C4-2B (cell line): Measurements from ENCODE around the gene ZNF667.
A peak's percentile ranks its signal among the peaks of the same experiment; 100 is the strongest.

Source experiments
- H3K27ac ChIP-seq: fragments of 450-650 bp; 2 replicates; pipeline ENCODE4 v1.5.1; 2017
- ZFX ChIP-seq: fragments of 450-650 bp; IDR thresholded peaks from 2 replicates; pipeline ENCODE4 v1.6.1; 2017
- TF ChIP-seq, protein P1 (sequence below): fragments of 450-650 bp; conservative IDR thresholded peaks from 2 replicates; pipeline ENCODE4 v1.5.1; 2017; ENCODE audit warnings: mild to moderate bottlenecking

The ZNF667 gene

DNA sequence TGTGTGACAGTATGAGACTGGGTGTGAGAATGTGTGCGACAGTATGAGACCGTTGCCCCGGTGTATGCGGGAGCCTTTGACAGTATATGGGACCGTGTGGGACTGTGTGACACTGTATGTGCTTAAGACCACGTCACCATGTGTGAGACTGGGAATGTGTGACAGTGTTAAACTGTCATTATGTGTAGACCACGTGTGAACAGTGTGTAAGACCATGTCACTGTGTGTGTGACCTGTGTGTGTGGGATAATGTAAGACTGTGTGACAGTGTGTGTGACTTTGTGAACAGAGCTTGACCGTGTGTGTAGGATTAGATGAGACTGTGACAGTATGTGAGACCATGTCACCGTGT lies 72.5 kb downstream of the ZNF667 start:
- TF ChIP-seq, protein P1, sequence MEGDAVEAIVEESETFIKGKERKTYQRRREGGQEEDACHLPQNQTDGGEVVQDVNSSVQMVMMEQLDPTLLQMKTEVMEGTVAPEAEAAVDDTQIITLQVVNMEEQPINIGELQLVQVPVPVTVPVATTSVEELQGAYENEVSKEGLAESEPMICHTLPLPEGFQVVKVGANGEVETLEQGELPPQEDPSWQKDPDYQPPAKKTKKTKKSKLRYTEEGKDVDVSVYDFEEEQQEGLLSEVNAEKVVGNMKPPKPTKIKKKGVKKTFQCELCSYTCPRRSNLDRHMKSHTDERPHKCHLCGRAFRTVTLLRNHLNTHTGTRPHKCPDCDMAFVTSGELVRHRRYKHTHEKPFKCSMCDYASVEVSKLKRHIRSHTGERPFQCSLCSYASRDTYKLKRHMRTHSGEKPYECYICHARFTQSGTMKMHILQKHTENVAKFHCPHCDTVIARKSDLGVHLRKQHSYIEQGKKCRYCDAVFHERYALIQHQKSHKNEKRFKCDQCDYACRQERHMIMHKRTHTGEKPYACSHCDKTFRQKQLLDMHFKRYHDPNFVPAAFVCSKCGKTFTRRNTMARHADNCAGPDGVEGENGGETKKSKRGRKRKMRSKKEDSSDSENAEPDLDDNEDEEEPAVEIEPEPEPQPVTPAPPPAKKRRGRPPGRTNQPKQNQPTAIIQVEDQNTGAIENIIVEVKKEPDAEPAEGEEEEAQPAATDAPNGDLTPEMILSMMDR = no peak
- TF ChIP-seq ZFX = no peak
- H3K27ac ChIP-seq = peak overlapping the region; percentile 85

DNA sequence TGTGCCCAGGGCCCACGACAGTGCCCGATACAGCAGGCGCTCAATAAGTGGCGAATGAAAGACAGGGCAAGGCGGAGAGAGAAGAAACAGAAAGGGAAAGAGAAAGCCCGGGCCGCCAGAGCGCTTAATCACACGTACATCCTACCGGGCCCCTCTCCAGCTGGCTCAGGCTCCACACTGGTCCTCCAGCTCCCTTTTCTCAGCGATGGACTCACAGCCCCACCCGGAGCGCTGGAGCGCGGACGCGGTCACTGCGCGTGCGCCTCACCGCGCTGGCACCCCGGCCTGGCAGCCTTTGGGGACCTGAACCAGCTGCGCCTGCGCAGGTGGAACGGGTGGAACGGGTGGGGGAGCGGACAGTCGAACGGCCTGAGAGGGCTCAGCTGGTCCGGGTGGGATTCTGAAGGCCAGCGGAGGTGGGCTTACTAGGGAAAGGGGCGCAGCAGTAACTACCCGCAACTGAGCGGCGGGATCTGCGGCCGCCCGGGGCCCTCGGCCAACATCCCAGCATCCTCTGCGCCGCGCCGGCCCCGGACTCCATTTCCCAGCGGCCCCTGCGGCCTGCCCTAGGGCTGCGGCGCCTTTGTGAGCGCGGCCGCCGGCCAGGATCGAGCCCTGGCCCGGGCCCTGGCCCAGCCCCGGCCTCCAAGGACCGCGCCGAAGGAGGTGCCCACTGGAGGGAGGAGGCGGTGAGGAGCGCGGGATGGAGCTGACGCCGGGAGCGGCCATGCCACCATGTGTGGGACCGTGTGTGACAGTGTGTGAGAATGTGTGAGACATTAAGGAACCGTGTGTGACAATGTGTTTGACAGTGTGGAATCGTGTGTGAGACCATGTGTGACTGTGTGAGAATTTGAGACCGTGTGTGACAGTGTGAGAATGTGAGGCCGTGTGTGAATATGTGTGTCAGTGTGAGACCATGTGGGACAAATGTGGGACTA lies 73.1 kb downstream of the ZNF667 start, which contains the start of gene ZNF583:
ZNF583 (plus strand) TSS at position 569 of the 941 bp plus-strand sequence. CDS start 2,783 bp downstream, outside the sequence.
- peak; percentile 74 for TF ChIP-seq ZFX
- TF ChIP-seq, protein P1 = no peak
- peak within 1 kb of the TSS; percentile 85 for H3K27ac ChIP-seq

DNA sequence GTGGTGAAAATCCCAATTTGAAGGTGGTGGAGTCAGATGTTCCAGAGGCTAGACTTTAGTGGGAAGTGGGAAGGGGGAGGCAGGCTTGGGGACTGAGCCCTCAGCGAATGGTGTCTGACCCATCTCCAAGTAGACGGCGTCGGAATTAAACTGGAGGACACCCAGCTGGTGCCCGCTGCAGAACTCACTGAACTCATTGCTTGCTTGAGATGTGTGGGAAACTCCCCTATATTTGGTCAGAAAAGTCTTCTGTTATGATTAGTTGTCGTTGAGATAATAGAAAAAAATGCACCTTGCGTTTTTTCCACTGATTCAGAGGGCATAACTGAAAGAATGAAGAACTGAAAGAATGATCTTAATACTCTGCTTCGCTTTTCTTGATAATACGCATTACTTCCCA lies 73.9 kb downstream of the ZNF667 start:
- no peak for TF ChIP-seq ZFX
- TF ChIP-seq, protein P1 = no peak
- peak overlapping the region; percentile 85 for H3K27ac ChIP-seq

DNA sequence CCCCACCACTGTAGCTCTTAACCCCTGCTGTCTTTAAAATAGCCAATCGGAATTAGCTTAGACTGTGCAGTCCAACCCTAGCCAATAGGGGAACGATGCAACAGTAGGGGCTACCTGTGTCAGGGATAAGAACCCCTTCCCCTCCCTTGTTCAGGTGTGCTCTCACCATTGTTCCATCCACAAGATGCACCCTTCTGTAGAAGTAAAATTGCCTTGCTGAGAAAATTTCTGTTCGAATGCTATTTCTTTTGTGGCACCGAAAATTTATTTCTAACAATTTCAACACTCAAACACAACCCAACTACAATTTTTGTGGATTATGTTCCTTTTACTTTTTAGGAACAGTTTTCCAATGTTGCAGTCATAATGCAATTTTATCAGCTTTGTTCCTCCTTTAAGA lies 76.7 kb downstream of the ZNF667 start:
- no peak overlapping the region for H3K27ac ChIP-seq
- TF ChIP-seq ZFX = no peak
- TF ChIP-seq, protein P1 = no peak

DNA sequence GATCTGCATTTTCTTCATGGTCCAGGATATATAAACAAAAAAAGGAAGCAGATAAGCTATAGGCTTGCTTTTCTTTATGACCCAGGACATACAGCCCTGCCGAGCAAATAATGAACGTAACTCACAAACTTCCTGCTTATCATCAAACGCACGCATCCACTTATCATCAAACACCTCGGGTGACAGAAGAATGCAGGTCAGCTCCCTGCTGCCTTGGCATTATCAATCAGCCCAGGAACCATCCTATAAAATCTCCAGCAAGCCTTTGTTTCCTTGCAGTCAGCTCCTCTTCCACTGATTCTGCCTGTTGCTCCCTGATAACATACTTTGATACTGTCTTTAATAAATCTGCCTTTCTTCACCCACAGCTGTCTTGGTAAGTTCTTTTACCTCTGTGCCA lies 78.3 kb downstream of the ZNF667 start:
- TF ChIP-seq ZFX = no peak
- TF ChIP-seq, protein P1 = no peak
- no peak overlapping the region for H3K27ac ChIP-seq

DNA sequence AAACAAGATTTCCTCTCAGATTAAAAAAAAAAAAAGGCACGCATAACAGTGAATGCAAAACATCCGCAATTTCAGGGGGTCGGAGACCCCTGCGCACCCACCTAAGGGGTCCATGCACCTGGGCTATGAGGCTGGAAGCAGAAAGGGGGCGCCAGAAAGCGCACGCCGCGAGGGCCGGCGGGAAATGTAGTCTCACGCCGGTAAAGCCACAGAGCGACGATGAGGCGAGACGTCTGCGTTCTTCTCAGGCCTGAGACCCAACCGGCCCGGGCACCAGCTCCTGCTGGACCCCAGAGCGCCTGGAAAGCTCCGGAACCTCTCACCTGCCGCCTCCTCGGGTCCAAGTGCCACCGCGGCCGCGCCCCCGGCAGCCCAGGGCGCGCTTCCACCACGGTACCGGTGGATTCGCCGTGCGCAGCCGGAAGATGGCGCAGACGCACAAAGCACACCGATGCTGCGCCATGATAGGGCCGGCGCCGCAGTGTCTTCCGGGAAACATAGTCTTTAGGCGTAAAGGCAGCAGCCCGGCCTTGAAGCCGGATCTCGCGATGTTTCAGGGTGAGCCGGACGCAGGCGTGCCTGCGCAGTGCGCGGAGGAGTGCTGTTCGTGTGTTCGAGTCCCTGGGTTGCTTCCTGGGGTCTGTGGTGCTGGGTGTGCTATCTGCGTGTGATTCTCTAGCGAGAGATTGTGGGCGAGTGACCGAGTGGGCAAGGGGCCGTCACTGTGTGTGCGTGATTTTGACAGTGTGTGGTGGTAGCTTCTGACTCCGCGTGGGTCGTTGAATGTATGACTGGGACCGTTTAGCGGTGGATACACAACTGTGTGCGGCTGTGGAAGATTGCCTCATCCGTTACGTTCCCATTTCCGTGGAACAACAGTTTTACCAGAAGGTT lies 83.8 kb downstream of the ZNF667 start, which contains the start of gene ZNF582:
ZNF582 (minus strand) TSS at position 416 of the 894 bp plus-strand sequence. CDS start 1,782 bp downstream, outside the sequence.
- peak within 1 kb of the TSS; percentile 65 for H3K27ac ChIP-seq
- TF ChIP-seq, protein P1 = peak; percentile 90
- no peak for TF ChIP-seq ZFX
